ENCODE data around the gene OXSR1.

OXSR1 gene

GRCh38 chr3:38139191-38139590 is 26.1 kb upstream of the OXSR1 start:
- Histone ChIP-seq H3K4me2 (ENCODE audit: insufficient read depth, low read length) (peak overlapping the region; percentile 97), H2AFZ (ENCODE audit: low read depth, low read length) (peak overlapping the region; percentile 99), H3K9me3 (ENCODE audit: insufficient read depth, low read length, severe bottlenecking) (no peaks in the 10 kb centered on the region), H3K9ac (ENCODE audit: low read depth, low read length) (peak overlapping the region; percentile 96), H4K20me1 (ENCODE audit: insufficient read depth, low read length) (0 out of 2 replicates have a peak, but pooled peaks cover under 1% of the 10 kb centered on the region), H3K36me3 (ENCODE audit: insufficient read depth, low read length) (peaks cover 39% of the 10 kb centered on the region), H3K27ac (ENCODE audit: low read length) (peak overlapping the region; percentile 78), H3K27me3 (ENCODE audit: insufficient read depth, low read length, poor library complexity) (no peaks in the 10 kb centered on the region), H3K4me1 (ENCODE audit: insufficient read depth, low read length) (peaks cover 45% of the 10 kb centered on the region), H3K79me2 (ENCODE audit: insufficient read depth, low read length) (peaks cover 44% of the 10 kb centered on the region), H3K4me3 (ENCODE audit: low read depth in 1 of 2, low read length in 2 of 2) (peak overlapping the region; percentile 91 to 92)
- no peak for TF ChIP-seq EZH2 (IDR thresholded peaks at IDR 0.05; ENCODE audit: borderline replicate concordance, low read depth, low read length, severe bottlenecking)
- no peak for TF ChIP-seq CTCF (IDR thresholded peaks at IDR 0.05; ENCODE audit: borderline replicate concordance, extremely low read depth, low read length, poor library complexity, severe bottlenecking)
- ATAC-seq (ENCODE audit: insufficient read depth, low read depth) (no peak), DNase-seq (no peak)

DNA sequence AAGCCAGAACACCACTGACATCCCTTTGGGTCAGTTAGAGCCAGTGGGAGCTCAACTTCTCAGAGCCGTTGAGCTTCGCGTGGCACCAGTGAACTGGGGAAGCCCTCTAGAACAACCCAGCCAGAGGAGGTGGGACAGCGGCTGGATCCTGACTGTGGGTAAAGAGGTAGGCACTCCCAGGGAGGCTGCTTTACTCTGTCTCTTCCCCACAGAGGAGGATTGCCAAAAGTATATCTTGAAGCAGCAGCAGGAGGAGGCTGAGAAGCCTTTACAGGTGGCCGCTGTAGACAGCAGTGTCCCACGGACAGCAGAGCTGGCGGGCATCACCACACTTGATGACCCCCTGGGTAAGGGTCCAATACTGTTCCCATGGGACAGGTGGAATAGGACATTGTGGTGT is 25.7 kb upstream of the OXSR1 start:
- ATAC-seq (ENCODE audit: insufficient read depth, low read depth) (no peak), DNase-seq (no peak)
- Histone ChIP-seq H3K36me3 (ENCODE audit: insufficient read depth, low read length) (peaks cover 35% of the 10 kb centered on the region), H3K79me2 (ENCODE audit: insufficient read depth, low read length) (peaks cover 44% of the 10 kb centered on the region), H3K9me3 (ENCODE audit: insufficient read depth, low read length, severe bottlenecking) (no peaks in the 10 kb centered on the region), H3K4me3 (ENCODE audit: low read depth in 1 of 2, low read length in 2 of 2) (peak overlapping the region in 1 of 2 experiments; percentile 92; a peak in 3 of 4 replicates), H3K9ac (ENCODE audit: low read depth, low read length) (peak overlapping the region; percentile 96), H3K4me2 (ENCODE audit: insufficient read depth, low read length) (peak overlapping the region; percentile 97), H3K4me1 (ENCODE audit: insufficient read depth, low read length) (peaks cover 45% of the 10 kb centered on the region), H2AFZ (ENCODE audit: low read depth, low read length) (no peak overlapping the region), H3K27ac (ENCODE audit: low read length) (peak overlapping the region; percentile 78), H3K27me3 (ENCODE audit: insufficient read depth, low read length, poor library complexity) (no peaks in the 10 kb centered on the region), H4K20me1 (ENCODE audit: insufficient read depth, low read length) (no peaks in the 10 kb centered on the region)
- TF ChIP-seq EZH2 (IDR thresholded peaks at IDR 0.05; ENCODE audit: borderline replicate concordance, low read depth, low read length, severe bottlenecking) (no peak), CTCF (IDR thresholded peaks at IDR 0.05; ENCODE audit: borderline replicate concordance, extremely low read depth, low read length, poor library complexity, severe bottlenecking) (no peak)

GRCh38 chr3:38140326-38141172 is 24.8 kb upstream of the OXSR1 start:
- no peak for ATAC-seq (ENCODE audit: insufficient read depth, low read depth)
- Histone ChIP-seq H4K20me1 (ENCODE audit: insufficient read depth, low read length) (no peaks in the 10 kb centered on the region), H3K9ac (ENCODE audit: low read depth, low read length) (no peak overlapping the region; the same call in 1 of the 2 replicates)

More at GRCh38 chr3:38140326-38141172, 24.8 kb upstream of the OXSR1 start:
- Histone ChIP-seq H3K79me2 (ENCODE audit: insufficient read depth, low read length) (peaks cover 36% of the 10 kb centered on the region), H3K36me3 (ENCODE audit: insufficient read depth, low read length) (peaks cover 26% of the 10 kb centered on the region), H3K27me3 (ENCODE audit: insufficient read depth, low read length, poor library complexity) (no peaks in the 10 kb centered on the region), H3K4me1 (ENCODE audit: insufficient read depth, low read length) (peaks cover 36% of the 10 kb centered on the region), H2AFZ (ENCODE audit: low read depth, low read length) (no peak overlapping the region), H3K4me2 (ENCODE audit: insufficient read depth, low read length) (peak overlapping the region; percentile 97; the same call in 1 of the 2 replicates), H3K9me3 (ENCODE audit: insufficient read depth, low read length, severe bottlenecking) (no peaks in the 10 kb centered on the region), H3K4me3 (ENCODE audit: low read depth in 1 of 2, low read length in 2 of 2) (peak overlapping the region in 1 of 2 experiments; percentile 92; a peak in 2 of 4 replicates), H3K27ac (ENCODE audit: low read length) (no peak overlapping the region)
- no peak for DNase-seq
- TF ChIP-seq EZH2 (IDR thresholded peaks at IDR 0.05; ENCODE audit: borderline replicate concordance, low read depth, low read length, severe bottlenecking) (no peak), CTCF (IDR thresholded peaks at IDR 0.05; ENCODE audit: borderline replicate concordance, extremely low read depth, low read length, poor library complexity, severe bottlenecking) (peak; percentile 7)
